GM12864 (cell line): Measurements from ENCODE around the gene USP11.

ENCODE experiments used
- DNase-seq: peaks from one replicate; pipeline ENCODE4 v3.0.0-alpha.2; 2011; ENCODE audit warnings: low read depth
- H3K4me3 ChIP-seq: 2 replicates; pipeline ENCODE4 v1.5.1; 2011; ENCODE audit warnings: mild to moderate bottlenecking, low read depth, low read length, control low read depth
- CTCF ChIP-seq: IDR thresholded peaks from 2 replicates; pipeline ENCODE4 v1.5.1; 2011; ENCODE audit warnings: low read depth, mild to moderate bottlenecking, moderate library complexity, low read length, control low read depth, inconsistent platforms; ENCODE audit errors: missing control alignments

Gene USP11

GRCh38 chrX:47197526-47197925 is 35.3 kb upstream of the USP11 start:
- no peak for TF ChIP-seq CTCF
- H3K4me3 ChIP-seq: no peak overlapping the region

GRCh38 chrX:47198026-47198686 is 34.7 kb upstream of the USP11 start:
- DNase-seq: no peak
- H3K4me3 ChIP-seq: no peak overlapping the region
- TF ChIP-seq CTCF: no peak

More at GRCh38 chrX:47197526-47197925, 35.3 kb upstream of the USP11 start:
- no peak for DNase-seq

- no peak overlapping the region for H3K4me3 ChIP-seq
- no peak for TF ChIP-seq CTCF
Observed at GRCh38 chrX:47198687-47199080, 34.1 kb upstream of the USP11 start.

GRCh38 chrX:47199286-47199685 is 33.5 kb upstream of the USP11 start:
- no peak overlapping the region for H3K4me3 ChIP-seq
- DNase-seq: no peak
- no peak for TF ChIP-seq CTCF

More at GRCh38 chrX:47198687-47199080, 34.1 kb upstream of the USP11 start:
- no peak for DNase-seq

GRCh38 chrX:47200385-47201150 is 32.2 kb upstream of the USP11 start:
- H3K4me3 ChIP-seq: no peak overlapping the region
- DNase-seq: no peak
- TF ChIP-seq CTCF: no peak

GRCh38 chrX:47201345-47201944 is 31.4 kb upstream of the USP11 start:
- no peak for DNase-seq
- H3K4me3 ChIP-seq: no peak overlapping the region
- TF ChIP-seq CTCF: no peak
